Eye (tissue), 1 donor: ENCODE measurements around the gene ADH1B.
"Not testable (repeated sequence)": the region's sequence is repeated elsewhere in the genome, so short reads cannot be mapped to it uniquely, and the experiment has no call there.

Experiments
- DNase-seq: peaks from one replicate; pipeline ENCODE4 v3.0.0-alpha.2; 2015

ADH1B gene

DNA sequence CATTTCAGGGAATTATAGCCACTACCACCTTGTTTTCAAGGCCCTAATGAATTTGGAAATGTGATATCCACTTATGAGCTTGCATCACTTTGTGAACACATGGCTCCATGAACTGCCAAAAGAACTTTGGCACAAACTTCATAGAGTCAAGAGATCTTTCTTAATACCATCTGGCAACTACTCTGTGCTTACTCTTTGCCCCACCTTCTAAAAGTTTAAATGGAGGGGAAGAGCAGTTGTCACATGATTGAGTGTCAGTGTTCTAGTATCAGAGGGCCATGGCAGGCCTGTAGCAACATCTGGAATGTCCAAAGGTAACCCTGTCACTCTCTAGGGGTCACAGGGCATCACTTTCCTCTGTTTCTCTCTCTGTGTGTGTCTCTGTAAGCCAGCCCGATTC, 2.6 kb upstream of the ADH1B start:
- no peak for DNase-seq

DNA sequence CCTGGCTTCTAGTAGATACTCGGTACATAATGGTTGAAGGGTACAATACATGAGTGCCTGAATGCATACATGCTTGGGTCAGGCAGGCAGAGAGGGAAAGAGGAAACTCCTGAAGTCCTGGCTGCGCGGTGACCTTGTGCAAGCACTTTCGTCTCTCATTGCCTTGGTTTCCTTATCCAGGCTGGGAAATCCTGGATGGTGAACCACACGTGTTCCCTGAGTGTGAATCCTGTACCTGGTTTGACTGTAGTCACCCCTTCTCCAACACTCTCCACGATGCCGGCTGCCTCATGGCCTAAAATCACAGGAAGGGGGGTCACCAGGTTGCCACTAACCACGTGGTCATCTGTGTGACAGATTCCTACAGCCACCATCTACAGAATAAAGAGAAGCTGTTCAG, 3.4 kb downstream of the ADH1B start:
- DNase-seq, result not testable (repeated sequence)

DNA sequence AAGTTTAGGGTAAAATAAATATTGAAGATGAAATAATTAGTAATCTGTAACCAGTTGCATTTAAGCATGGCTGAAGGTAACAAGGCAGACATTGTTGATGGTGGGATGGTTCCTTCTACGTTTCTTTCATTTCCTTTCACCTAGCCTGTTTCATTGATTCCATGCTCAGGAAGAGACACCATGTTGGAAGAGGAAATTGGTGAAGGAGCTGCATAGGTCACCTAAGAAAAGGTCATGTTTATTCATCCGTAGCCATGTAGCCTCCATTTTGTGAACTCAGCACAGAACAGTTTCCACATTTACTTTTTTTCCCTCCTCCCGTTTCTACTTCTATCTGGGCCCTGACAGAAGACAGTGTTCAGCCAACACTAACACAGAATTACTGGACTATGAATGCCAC, 3.8 kb downstream of the ADH1B start:
- DNase-seq, result no peak

DNA sequence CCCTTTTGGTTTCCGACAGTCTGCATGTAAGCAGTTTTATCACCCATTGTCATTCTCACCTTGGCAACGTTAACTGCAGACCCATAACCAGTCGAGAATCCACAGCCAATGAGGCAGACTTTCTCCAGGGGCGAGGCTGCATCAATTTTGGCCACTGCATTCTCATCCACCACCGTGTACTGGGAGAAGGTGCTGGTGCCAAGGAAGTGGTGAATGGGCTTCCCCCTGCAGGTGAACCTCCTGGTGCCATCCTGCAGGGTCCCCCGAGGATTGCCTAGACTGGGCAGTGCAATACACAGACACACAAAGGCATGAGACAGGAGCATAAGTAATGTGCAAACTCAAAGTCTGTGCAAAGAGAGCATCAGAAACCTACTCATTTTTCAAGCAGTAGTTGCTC, 5.4 kb downstream of the ADH1B start:
- no peak for DNase-seq

DNA sequence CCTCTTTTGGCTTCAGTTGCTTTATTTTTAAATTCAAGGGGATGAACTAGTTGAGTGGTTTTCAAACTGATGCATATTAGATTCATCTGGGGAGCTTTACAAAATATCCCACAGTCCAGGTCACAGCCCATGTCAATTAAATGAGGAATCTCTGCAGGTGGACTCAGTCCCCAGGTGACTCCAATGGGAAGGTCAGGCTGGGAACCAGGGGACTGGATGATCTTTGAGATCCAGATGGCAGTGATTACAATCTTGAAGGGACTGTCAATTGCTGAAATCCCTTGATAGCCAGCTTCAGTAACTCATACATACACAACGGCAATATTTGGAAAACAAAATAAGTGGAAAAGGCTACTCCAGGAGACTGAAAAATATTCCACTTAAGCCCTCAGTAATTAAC, 7.0 kb downstream of the ADH1B start:
- DNase-seq, result no peak

DNA sequence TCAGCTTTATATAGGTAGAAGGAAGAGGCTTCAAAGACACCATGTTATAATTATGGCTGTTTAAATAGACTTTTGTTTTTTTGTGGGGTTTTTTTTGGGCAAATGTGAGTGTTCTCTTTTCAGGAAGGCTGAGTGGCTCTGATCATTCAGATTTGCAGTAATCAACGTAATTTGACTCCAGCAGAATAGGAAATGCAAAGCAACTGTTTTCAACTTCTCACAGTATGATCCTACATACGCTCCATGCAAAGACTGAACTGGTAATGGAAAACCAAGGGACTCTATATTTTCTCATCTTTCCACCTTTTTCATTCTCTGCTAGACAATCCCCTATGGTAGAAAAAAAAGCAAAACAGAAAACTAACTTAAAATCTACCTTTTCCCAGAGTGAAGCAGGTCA, 10.8 kb downstream of the ADH1B start:
- no peak for DNase-seq

DNA sequence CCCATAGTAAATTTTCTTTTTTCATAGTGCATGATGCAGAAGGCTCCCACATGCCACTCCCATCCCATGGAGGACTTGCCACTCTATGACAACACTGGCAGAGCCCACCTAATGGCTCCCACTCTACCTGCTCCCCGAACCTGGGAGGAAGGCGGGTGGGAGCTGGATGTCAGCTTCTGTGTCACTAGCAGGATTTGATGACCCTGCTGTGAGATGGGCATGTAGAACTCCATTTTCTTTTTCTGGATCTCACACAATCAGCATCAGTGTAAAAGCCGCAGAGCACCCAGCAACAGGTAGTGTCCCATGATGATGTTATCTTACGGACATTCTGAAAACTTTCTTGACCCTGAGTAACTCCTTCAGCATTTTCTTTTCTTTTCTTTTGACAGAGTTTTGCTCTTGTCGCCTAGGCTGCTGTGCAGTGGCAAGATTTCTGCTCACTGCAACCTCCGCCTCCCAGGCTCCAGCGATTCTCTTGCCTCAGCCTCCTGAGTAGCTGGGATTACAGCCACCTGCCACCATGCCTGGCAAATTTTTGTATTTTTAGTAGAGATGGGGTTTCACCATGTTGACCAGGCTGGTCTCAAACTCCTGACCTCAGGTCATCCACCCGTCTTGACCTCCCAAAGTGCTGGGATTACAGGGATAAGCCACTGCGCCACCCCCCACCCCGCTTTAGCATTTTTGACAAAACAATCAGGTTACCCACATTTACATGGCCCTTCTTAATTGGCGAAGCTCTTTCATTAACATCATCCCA, 15.4 kb downstream of the ADH1B start:
- DNase-seq, result no peak

DNA sequence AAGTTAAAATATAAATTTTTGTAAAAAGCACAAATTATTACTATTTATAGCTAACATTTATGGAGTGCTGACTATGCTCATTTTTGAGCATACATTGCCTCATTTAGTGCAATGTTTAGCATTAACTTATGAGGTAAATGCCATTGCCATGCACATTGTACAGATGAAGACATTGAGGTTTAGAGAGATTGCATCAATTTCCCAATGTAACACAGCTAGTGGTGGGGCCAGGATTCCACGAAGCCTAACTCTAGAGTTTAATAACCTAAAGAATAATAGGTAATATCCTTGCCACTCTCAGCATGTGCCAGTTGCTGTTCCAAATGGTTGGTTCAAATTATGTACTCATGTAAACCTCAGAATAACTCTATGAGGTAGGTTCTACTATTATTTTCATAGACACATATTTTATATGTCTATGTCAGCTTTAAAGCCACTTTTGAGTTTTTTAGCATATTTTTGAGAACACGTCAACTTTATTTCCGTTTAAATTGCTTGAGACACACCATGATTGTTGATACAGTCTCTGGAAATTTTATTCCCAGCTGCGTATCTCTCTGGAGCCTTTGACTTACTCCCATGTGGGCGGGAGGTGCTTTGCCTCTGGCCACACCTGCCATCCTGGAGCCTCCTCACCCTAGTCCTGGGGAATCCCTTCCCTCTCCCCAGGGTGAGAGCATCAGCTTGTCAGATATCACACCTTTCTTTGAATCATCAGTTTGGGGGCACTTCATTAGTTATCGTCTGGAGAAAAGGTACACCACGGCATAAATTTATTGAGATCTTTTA, 19.6 kb downstream of the ADH1B start:
- DNase-seq, result no peak

DNA sequence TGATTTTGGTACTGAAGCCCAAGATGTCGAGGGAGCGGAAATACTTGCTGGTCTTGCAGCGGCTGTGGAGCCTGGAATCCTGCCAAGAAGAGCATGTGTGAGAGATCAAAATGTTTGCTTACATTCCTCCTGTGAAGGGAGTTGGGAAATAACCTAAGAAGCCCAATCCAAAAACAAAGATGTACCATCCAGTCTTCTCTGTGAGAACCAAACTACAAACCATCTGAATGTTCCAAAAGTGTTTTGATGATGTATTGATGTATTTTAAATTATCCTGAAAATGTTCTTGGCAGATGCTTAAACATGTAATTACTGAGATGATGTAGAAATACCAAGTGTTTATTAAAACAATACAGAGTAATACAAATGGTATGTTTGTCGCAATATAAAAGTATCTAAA, 20.3 kb downstream of the ADH1B start:
- DNase-seq, result peak; percentile 90

DNA sequence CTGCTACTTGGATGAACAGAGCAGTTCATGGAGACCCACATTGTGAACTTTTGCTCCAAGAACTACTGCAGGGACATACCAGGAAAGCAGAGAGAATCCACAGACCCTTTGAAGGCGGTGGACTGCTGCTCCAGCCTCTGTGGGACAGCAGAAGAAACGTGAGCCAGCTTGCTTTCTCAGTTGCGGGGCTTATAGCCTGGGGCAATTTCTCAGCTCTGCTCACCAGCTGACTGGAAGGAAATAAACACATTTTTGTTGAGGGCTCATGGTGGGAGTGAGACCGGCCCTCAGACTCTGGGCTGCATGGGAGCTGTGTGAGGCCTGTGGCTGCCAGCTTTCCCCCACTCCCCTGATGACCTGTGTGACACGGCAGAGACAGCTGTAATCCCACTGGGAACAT, 27.8 kb downstream of the ADH1B start:
- no peak for DNase-seq

DNA sequence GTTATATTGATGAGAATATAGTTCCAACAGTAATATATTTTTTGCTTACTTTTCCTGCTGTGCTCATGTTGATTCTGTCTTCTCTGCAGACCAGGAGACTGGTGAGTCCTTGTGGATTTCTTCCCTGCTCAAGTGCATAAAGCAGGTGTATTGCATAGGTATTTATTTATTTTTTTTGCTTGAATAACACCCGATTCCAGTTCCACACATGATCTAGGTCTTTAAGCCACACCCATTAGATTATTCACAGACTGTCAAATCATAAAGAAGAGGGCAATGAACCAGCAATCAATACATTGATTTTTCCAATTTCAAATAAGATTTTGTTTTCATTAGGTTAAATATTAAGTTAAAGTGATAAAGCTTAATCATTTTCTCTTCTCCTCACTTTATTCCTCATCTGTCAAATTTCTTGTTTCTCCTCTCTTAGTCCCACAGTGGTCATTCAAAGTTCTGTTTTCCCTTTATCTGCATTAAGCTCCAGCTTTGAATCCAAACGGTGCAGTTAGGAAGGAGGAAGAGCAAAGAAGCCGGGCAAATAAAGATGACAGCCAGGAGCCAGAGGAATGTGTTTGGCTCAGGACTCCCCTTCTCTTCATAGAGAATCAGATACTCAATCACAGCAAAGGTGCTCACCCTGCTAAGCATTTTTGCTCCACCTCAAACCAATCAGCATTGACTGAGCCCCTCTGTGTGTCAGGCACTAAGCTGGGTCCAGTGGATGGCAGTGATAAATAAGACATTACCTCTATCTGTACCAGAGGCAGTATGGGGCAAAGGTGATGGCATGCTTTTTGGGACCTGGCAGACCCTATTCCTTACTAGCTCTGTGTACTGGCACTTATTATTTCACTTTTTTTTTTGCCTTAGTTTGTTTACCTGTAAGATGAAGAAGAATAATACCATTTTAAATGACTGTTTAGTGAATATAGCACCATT, 30.1 kb downstream of the ADH1B start, which contains the start of gene ADH1A:
TSS of gene ADH1A (minus strand) at position 138 of the 939 bp plus-strand sequence. CDS start at position 67, 71 bp downstream.
- no peak for DNase-seq

DNA sequence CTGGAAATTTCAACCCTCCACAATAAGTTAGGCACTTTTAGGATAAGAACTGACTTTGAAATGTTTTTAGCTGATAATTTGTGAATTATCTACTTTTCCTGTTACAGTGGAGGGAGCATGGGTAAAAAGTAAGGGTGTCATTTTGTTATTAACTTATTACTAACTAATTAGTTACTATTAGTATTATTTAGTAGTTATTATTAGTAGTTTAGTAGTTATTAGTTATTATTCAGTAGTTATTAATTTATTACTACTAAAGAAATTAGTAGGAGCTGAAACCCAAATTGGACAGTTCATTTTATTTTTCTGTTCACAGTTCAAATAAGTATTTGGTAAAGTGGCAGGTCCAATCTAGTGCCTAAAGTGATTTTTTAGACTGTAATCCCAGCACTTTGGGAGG, 35.8 kb downstream of the ADH1B start:
- DNase-seq, result no peak

DNA sequence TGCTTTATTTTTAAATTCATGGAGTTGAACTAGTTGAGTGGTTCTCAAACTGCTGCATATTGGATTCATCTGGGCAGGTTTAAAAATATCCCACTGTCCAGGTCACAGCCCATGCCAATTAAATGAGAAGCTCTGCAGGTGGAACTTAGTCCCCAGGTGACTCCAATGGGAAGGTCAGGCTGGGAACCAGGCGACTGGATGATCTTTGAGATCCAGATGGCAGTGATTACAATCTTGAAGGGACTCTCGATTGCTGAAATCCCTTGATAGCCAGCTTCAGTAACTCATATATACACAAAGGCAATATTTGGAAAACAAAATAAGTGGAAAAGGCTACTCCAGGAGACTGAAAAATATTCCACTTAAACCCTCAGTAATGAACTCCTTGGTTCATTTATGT, 38.5 kb downstream of the ADH1B start:
- no peak for DNase-seq

DNA sequence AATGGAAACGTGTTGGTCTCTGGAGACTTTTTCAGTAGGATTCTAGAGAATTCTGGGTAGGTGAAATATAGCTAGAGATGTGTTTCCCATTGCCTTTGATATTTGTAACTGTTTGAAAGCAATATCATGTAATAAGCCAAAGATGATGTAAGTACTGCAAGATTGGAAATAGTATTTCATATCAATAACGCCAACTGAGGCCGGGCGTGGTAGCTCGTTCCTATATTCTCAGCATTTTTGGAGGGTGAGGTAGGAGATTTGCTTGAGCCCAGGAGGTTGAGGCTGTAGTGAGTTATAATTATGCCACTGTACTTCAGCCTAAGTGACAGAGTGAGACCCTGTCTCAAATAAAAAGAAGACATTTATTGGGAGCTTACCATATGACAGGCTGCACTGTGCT, 39.9 kb downstream of the ADH1B start:
- no peak for DNase-seq

DNA sequence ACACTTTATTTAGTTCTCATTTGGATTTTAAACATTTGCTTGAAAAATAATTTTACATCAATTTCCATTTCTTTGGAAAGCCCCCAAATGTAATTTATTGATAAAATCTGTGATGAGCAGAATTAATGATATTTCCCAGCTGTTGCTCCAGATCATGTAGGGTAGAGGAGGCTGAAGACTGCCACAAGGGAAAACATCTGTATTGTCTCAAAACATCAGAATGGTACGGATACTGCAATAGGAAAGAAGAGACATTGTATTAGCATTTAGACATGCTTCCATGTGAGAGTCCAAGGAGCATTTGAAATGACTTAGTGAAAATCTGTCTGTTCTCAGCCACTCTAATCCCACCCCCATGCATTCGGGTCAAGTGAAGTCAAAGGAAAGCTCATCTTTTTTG, 44.8 kb downstream of the ADH1B start:
- peak; percentile 22 for DNase-seq

DNA sequence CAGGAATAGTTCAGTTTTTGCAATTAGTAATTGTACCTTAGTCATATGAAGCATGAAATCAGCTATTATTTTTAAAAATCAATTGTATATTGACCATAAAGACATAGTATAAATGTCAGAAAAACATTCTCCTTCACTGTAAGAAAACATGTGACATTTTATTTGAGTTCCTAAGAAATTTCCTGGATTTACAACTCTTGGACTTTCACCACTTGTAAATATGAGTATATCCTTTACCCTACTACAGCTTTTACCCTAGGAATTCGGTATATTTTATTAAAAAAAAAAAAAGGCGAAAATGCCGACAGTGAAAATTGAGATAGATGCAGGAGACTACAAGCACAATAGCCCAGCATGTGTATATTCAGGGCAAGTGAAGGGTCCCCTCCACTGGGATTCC, 45.3 kb downstream of the ADH1B start:
- DNase-seq, result no peak

DNA sequence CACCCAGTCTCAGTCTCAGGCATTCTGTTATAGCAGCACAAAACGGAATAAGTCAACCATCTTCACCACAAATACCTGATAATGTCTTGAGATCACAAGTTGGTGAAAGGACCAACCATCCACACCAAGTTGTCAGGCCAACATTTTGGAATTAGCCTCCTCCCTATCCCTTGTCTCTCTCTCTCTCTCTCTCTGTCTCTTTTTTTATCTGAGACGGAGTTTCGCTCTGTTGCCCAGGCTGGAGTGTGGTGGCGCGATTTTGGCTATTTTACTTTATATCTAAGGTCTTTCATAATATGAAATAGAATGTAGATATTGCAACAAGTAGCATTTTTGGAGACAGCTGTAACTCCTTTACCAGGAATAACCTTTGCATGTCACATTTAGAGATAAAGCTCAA, 46.2 kb downstream of the ADH1B start:
- no peak for DNase-seq

DNA sequence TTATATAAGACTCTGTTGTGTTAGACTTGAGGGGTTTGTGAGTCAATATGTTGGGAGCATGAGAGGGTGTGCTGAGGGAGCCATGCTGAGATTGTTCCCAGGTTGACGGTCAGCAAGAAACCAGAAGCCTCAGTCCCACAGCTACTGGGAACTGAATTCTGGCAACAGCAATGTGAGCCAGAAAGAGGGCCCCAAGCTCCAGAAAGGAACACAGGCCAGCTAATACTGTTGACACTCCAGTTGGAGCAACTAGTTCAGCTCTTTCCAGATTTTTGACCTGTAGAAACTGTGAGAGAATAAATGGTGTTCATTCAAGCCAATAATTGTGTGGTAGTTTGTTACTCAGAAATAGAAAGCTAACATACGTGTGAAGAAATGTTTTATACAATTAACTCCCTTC, 47.5 kb downstream of the ADH1B start:
- no peak for DNase-seq

DNA sequence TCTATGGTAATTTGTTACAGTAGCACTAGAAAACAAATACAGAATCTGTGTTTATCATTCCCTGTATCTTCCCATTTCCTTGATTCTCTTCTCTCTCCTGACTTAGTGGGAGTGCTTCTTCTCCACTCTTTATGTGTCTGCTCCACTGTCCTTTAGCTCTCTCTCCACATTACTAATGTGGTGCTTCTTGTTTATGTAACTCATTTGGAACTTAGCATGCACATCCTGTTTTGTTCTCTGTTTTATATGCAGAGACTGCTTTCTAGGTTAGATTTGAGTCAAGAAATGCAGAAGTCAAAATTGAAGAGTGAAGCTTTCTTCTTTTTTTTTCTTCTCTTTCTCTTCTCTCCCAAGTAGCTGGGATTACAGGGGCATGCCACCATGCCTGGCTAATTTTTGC, 56.3 kb downstream of the ADH1B start:
- DNase-seq, result no peak
